Stomach (tissue), 9 donors: Measurements from ENCODE around the gene CDK19. TPM values are rescaled to one million over a fixed set of nuclear protein-coding genes. Genes with fewer than 3 reads are reported as not detected.

Experiments
- DNase-seq, 2 donors: peaks; one replicate each; pipeline versions ENCODE4 v3.0.0 to v3.0.0-alpha.2; 2013 to 2019
- H3K27ac ChIP-seq, 5 donors: fragments of 200-600 bp in 4 of 5; sonication (generic) in 4 of 5; one replicate each; pipeline ENCODE4 v1.5.1; 2013 to 2019; ENCODE audit warnings: mild to moderate bottlenecking in 1 of 5, moderate library complexity in 1 of 5
- H3K27me3 ChIP-seq, 3 donors: fragments of 200-600 bp; sonication (generic); one replicate each; pipeline ENCODE4 v1.5.1; 2017 to 2019; ENCODE audit warnings: mixed run types in 1 of 3
- H3K36me3 ChIP-seq, 4 donors: fragments of 200-600 bp; sonication (generic); 1 replicate in 3 of 4; 2 replicates in 1 of 4; pipeline ENCODE4 v1.5.1; 2016 to 2019
- H3K4me1 ChIP-seq, 4 donors: fragments of 200-600 bp; sonication (generic); one replicate each; pipeline ENCODE4 v1.5.1; 2016 to 2019
- H3K4me3 ChIP-seq, 4 donors: fragments of 200-600 bp; sonication (generic) in 3 of 4; one replicate each; pipeline ENCODE4 v1.5.1; 2016 to 2019; ENCODE audit warnings: mild to moderate bottlenecking in 1 of 4
- H3K9me3 ChIP-seq, 4 donors: fragments of 200-600 bp; sonication (generic); one replicate each; pipeline ENCODE4 v1.5.1; 2016 to 2019
- EP300 ChIP-seq: sonication (generic); formaldehyde crosslinking; IDR thresholded peaks from one replicate; pipeline ENCODE4 v1.6.1; 2017; ENCODE audit warnings: antibody characterized with exemption
- POLR2A ChIP-seq, 4 donors: fragments of 450-650 bp; IDR thresholded peaks; one replicate each; pipeline ENCODE4 v1.6.1; 2016; ENCODE audit warnings: antibody characterized with exemption in 4 of 4, control low read depth in 2 of 4, mild to moderate bottlenecking in 1 of 4, moderate library complexity in 1 of 4
- POLR2AphosphoS5 ChIP-seq, 3 donors: sonication (generic); formaldehyde crosslinking; IDR thresholded peaks; one replicate each; pipeline ENCODE4 v1.6.1; 2016; ENCODE audit warnings: antibody characterized with exemption in 3 of 3
- WGBS, 5 donors: extraction: QIAGEN DNeasy Blood & Tissue Kit in 3 of 5; methylation state at CpG; one replicate each; pipeline versions ENCODE4 v1.1.5 to v1.1.7; 2013 to 2018; 5-methylcytosine and 5-hydroxymethylcytosine counted together
- intact Hi-C: fragments of 100-400 bp; cut with DNase I; formaldehyde crosslinking; loops from one replicate; pipeline ENCODE4 v1.15.1; 2023; ENCODE audit warnings: low total_unique reads
- polyA plus RNA-seq, 3 donors: library from polyadenylated mRNA; stranded (reverse); fragments of 200-250 nt; gene quantifications; one replicate each; pipeline ENCODE4 v1.2.3, GENCODE V29; 2013
- total RNA-seq, 5 donors: library from RNA; depleted of rRNA; stranded (reverse); fragments of >200 nt; gene quantifications; one replicate each; pipeline versions ENCODE4 v1.1.0 to v1.2.3, GENCODE V29; 2014 to 2016
- TF ChIP-seq, protein P1 (sequence below), 7 experiments: fragments of 450-650 bp in 4 of 7; fragments of 200-600 bp in 3 of 7; sonication (generic) in 3 of 7; IDR thresholded peaks; one replicate each; pipeline ENCODE4 v1.5.1; 2016 to 2019; ENCODE audit warnings: antibody characterized with exemption in 7 of 7, control low read depth in 2 of 7, mild to moderate bottlenecking in 1 of 7
- donor health status: healthy with polysubstance abuse.
- donor health status: Bipolar disorder and iron deficiency.
- donor health status: healthy.

Gene CDK19
- total and polyA plus RNA-seq, 8 donors: 5.4 to 23.5 (median 7.5) TPM

DNA sequence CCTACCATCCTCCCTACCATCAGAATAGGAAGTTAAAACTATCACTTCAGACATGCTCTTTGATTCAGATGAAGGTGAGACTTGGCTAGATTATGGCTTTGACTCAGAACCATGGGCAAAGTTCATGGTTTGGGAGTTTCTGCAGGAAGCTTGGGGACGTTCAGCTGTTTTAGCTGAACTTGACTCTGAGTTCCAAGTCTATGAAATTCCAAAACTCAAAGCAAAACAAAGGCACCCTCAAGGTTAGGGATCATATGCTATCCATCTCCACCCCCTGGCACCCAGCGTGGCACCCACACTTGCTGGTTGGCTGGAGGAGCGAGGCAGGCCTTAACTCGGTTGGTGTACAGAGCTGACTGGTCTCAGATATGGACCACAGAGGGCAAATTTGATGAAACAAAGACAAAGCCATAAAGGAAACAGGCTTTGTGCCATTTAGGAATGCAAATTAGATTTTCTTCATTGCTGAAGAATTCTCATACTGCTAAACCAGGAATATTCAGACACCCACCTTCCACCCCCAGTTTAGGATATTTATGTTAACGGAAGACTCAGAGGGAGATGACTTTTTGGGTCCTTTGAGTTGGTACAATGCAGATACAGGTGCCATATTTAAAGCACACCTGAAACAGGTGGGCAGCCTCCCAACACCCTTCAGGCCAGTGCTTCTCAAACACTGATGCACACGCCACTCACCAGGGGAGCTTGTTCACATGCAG, 250.4 kb downstream of the CDK19 start:
- H3K27ac ChIP-seq: no peak overlapping the region
- H3K27me3 ChIP-seq: no peaks in the 10 kb centered on the region
- H3K9me3 ChIP-seq: no peaks in the 10 kb centered on the region
- TF ChIP-seq POLR2AphosphoS5 (IDR thresholded peaks at IDR 0.05): no peak
- TF ChIP-seq, protein P1, sequence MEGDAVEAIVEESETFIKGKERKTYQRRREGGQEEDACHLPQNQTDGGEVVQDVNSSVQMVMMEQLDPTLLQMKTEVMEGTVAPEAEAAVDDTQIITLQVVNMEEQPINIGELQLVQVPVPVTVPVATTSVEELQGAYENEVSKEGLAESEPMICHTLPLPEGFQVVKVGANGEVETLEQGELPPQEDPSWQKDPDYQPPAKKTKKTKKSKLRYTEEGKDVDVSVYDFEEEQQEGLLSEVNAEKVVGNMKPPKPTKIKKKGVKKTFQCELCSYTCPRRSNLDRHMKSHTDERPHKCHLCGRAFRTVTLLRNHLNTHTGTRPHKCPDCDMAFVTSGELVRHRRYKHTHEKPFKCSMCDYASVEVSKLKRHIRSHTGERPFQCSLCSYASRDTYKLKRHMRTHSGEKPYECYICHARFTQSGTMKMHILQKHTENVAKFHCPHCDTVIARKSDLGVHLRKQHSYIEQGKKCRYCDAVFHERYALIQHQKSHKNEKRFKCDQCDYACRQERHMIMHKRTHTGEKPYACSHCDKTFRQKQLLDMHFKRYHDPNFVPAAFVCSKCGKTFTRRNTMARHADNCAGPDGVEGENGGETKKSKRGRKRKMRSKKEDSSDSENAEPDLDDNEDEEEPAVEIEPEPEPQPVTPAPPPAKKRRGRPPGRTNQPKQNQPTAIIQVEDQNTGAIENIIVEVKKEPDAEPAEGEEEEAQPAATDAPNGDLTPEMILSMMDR (IDR thresholded peaks at IDR 0.05): no peak
- no peak for TF ChIP-seq EP300
- TF ChIP-seq POLR2A (IDR thresholded peaks at IDR 0.05): no peak
- WGBS, 5 donors: 86 to 94% (median 93%) methylated on average over 6 of the region's 6 CpGs
- intact Hi-C loops: no loop called here
- H3K4me1 ChIP-seq: peaks cover 0 to 15% (median 4%) of the 10 kb centered on the region in 4 donors
- no peak overlapping the region for H3K4me3 ChIP-seq
- H3K36me3 ChIP-seq: no peaks in the 10 kb centered on the region
- no peak for DNase-seq

DNA sequence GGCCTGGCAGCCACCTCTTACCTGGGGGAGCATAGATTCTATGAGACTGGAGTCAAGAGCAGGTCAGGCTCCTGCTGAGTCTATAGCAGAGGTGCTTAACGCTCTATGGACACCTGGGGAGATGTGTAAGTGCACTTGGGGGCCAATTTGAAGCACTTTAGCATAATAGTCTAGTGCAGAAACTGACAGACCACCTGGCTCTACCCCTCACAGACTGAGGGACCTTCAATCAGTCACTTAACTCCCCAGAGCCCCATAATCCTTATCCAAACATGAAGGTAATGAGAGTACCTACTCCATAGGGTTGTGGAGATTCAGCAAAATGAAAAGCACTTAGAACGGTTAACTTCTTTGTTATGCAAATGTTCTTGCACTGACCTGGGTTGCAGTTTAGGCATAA, 251.6 kb downstream of the CDK19 start:
- no peak for TF ChIP-seq POLR2AphosphoS5 (IDR thresholded peaks at IDR 0.05)
- TF ChIP-seq EP300: no peak
- TF ChIP-seq, protein P1 (IDR thresholded peaks at IDR 0.05): no peak
- no peak for TF ChIP-seq POLR2A (IDR thresholded peaks at IDR 0.05)
- 79 to 89% (median 81%) methylated on average over 2 of the region's 2 CpGs for WGBS, 5 donors
- no peaks in the 10 kb centered on the region for H3K9me3 ChIP-seq
- intact Hi-C loops: no loop called here
- H3K4me3 ChIP-seq: no peak overlapping the region
- H3K27me3 ChIP-seq: no peaks in the 10 kb centered on the region
- DNase-seq: no peak
- peaks cover 0 to 15% (median 4%) of the 10 kb centered on the region in 4 donors for H3K4me1 ChIP-seq
- no peak overlapping the region for H3K27ac ChIP-seq
- H3K36me3 ChIP-seq: no peaks in the 10 kb centered on the region

DNA sequence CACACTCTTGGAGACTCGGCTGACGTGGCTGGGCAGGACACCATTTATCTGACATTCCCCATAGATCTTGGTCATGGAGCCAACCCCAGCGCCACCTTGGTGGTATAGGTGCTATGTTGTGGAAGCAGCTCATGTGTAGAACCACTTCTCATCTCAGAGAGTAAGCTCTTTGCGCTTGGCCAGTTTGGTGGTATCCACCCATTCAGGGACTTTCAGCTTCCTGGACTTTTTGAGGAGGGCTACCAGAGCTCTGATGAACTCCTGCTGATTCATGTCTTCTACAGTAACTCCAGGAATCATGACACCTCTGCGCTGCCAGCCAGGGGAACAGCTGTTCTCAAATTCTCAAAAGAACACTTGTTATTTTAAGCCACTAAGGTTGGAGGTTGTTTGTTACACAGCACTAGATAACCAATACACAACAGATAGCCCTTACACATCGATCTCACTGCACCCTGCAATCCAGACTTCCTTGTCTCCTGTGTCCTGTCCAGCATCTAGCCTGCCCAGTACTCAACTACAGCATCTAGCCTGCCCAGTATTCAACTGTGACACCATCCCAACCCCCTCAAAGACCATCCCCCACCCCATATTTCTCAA, 252.9 kb downstream of the CDK19 start:
- DNase-seq: no peak
- TF ChIP-seq POLR2AphosphoS5 (IDR thresholded peaks at IDR 0.05): no peak
- intact Hi-C loops: no loop called here
- Histone ChIP-seq H3K9me3 (no peaks in the 10 kb centered on the region), H3K36me3 (no peaks in the 10 kb centered on the region), H3K4me3 (no peak overlapping the region), H3K27ac (no peak overlapping the region), H3K27me3 (no peaks in the 10 kb centered on the region), H3K4me1 (peaks cover 0 to 15% (median 4%) of the 10 kb centered on the region in 4 donors)
- WGBS, 5 donors: 93 to 98% (median 94%) methylated on average over 6 of the region's 6 CpGs

DNA sequence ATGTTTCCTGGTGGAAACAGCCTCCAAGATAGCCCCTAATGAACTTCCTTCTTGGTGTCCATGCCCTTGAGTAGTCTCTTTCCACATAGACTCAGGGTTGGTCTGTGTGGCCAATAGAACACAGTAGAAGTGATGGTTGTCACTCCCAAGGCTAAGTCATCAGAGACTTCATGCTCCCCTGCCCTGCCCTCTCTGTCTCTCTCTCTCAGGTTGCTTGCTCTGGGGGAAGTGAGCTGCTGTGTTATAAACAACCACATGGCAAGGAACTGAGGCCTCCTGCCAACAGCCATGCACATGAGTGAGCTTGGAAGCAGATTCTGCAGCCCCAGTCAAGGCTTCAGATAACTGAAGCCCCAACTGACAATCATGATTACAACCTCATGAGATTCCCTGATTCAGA, 253.6 kb downstream of the CDK19 start:
- TF ChIP-seq POLR2AphosphoS5 (IDR thresholded peaks at IDR 0.05) (no peak), EP300 (no peak), POLR2A (IDR thresholded peaks at IDR 0.05) (no peak)
- TF ChIP-seq, protein P1 (IDR thresholded peaks at IDR 0.05): no peak
- intact Hi-C loops: no loop called here
- H3K27me3 ChIP-seq: no peaks in the 10 kb centered on the region
- H3K4me3 ChIP-seq: no peak overlapping the region
- peaks cover 0 to 10% (median under 1%) of the 10 kb centered on the region in 4 donors for H3K4me1 ChIP-seq
- no peaks in the 10 kb centered on the region for H3K36me3 ChIP-seq
- H3K27ac ChIP-seq: no peak overlapping the region
- DNase-seq: no peak
- H3K9me3 ChIP-seq: no peaks in the 10 kb centered on the region

DNA sequence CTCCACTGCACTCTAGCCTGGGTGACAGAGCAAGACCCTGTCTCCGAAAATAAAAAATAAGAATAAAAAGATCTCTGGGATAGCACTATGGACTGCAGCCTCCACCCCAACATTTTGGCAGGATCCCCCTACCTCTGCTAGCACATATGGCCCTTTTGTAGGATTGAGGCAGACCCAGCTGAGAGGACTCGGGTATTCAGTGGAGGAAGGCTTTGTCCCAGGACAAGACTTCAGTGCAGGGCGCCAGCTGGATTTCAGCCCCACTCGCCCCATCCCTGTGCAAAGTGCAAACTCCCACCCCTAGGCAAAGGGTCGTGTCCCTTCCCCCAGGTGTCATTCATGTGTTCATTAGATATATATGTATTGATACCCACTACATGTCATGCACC, 254.3 kb downstream of the CDK19 start:
- 84 to 94% (median 92%) methylated on average over 4 to 5 of the region's 5 CpGs for WGBS, 5 donors
- intact Hi-C loops: no loop called here
- H3K27ac ChIP-seq: no peak overlapping the region

More for the DNA sequence above, 254.3 kb downstream of the CDK19 start:
- TF ChIP-seq, protein P1 (IDR thresholded peaks at IDR 0.05): no peak
- TF ChIP-seq POLR2A (IDR thresholded peaks at IDR 0.05) (no peak), POLR2AphosphoS5 (IDR thresholded peaks at IDR 0.05) (no peak), EP300 (no peak)
- DNase-seq: no peak
- Histone ChIP-seq H3K36me3 (no peaks in the 10 kb centered on the region), H3K9me3 (no peaks in the 10 kb centered on the region), H3K27me3 (no peaks in the 10 kb centered on the region), H3K4me1 (peaks cover 0 to 3% (median 0%) of the 10 kb centered on the region in 4 donors), H3K4me3 (no peak overlapping the region)
